GM12872 (cell line): ENCODE measurements around the gene SCO2.

Experiments used
- CTCF ChIP-seq: IDR thresholded peaks from 3 replicates; pipeline ENCODE4 v1.5.1; 2011; ENCODE audit warnings: low read depth, mild to moderate bottlenecking, low read length, moderate library complexity; ENCODE audit not compliant: insufficient read depth

The SCO2 gene

DNA sequence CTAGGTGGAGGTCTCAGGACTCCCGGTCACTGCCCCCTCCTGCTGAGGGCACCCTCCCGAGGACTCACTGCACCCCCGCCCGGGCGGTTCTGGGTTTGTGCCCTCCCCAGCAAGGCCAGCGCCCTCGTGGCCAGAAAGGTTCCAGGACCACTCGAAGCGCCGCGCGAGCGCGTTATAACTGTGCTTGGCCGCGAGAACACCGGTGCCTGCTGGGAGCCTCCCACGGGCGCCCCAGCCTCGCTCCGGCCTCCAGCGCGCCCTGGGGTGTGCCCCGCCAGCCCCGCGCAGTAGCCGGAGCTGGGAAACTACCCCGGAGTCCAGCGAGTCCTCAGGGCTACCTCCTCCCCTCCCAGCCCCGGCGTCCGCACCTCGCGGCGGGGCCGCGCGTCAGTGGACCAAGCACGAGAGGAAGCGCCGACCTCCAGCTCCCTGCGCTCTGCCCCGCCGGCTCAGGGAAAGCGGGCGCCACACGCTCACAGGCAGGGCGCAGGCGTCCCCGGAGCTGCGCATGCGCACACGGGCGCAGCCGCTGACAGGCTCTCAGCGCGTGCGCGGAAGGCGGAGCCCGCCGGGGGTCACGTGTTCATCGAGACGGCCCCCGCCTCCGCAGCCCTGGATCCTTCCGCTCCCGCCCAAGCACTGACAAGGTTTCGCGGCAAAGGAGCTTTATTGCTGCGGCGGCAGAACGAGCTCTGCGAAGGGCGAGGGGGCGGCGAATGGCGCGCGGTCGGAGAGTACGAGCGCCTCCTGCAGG, at the start of gene SCO2:
SCO2 (minus strand) TSS at position 495 of the 754 bp plus-strand sequence. CDS start 1,187 bp downstream, outside the sequence.
- TF ChIP-seq CTCF, result peak; percentile 56; the same call in 2 of the 3 replicates

DNA sequence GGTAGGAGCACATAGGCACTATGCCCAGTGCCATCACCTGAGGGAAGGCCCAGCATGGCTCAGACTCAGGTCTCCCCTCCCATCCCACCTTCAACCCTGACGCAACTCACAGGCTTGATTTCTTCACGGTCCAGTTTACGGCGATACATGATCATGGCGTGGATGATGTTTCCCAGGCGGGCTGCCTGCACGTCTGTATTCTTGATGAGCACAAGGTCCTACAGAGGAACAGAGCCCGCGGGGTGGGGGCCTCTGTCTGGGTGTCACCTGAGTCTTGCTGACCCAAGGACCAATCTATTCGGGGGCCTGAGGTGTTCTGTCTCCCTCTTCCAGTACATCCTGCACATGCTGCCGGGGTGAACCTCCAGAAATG, 49.0 kb upstream of the SCO2 start:
- no peak for TF ChIP-seq CTCF

DNA sequence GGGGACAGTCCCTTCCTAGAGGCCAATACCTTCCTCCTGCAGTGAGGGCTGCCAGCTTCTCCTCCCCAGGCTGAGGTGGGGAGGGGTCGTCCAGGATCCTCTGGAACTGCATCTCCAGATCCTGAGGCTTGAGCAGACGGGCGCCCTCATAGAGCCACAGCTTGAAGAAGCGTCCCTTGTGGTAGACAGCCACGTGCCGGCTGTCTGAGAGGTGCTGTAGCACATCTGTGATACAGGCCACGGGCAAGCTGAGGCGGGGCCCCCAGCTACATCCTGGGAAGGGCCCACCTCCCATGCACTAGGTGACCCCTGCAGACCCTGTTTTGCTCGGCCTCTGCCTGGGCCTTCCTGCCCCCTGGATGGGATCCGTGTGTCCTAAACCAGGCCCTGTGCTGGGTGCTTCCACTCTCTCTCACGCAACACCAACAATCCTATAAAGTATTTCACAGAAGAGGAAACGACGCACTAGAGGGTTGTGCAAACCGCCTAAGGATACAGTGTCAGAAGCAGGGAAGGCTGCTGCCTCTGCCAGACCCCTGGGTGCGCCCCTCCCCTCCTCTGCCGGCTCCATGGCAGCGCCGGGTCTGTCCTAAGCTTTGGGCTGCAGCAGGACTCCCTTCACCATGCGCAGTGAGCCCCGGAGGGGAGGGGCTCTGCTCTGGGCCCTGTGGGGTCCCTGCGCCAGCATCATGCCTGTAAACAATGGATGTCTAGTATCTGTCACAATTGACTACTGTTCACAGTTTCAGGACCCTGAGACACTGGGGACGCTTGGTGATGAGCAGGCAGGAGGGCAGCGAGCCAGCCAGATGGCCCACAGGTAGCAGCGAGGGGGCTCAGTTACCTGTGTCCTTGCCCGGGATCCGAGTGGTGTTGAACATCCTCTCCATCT, 48.3 kb upstream of the SCO2 start:
- TF ChIP-seq CTCF, result no peak

DNA sequence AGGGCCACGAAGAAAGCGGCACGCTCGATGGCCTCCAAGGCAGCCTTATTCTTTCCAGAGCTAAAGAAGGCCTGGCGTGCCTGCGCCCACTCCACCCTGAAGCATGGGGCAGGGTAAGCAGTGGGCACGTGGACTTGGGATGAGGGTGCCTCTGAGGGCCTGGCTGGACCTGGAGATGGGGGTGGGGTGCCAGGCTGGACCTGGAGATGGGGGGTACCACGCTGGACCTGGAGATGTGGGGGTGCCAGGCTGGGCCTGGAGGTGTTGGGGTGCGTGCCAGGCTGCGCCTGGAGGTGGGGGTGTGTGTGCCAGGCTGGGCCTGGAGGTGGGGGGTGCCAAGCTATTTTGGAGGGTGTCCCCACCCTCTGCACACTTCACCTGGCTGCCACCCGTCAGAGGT, 47.6 kb upstream of the SCO2 start:
- TF ChIP-seq CTCF, result no peak

DNA sequence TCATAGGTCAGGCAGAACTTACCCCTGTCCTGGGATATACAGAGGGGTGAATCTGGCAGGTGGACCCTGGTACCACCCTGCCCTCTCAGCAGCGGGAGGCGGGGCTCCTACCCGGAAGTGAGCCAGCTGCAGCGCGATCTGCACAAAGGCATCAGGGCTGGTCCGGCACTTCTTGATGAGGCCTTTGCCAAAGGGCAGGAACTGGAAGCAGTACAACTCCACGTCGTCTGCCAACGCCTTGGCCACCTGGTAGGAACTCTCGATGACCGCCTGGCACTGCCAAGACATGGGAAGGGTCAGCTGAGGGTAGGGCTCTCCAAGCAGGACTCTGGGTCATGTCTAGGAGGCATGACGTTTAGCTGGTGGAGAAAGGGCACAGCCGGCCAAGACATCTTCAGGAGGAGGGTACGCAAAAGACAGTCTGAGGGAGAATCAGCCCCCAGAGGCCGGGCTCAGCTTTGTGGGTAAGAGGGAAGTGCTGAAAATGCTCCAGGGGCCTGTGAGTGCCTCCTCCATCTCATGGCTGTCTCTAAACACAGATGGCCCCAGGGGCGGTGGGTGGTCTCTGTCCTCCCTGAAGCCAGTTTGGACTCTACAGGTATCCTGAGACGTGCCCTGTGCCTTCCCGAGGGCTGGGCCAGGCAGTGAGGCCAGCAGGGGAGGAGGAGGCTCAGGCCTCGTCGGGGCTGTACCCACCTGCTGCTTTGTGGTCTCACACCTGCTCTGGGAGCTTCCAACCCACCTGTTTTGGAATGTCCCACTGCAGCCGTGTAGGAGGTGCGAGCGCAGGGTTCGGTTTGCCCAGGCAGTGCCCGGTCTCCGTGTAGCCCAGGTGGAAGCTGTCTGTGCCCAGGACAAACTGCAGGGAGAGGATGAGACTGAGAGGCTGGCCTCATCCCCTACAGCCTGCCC, 46.1 kb upstream of the SCO2 start:
- no peak for TF ChIP-seq CTCF

DNA sequence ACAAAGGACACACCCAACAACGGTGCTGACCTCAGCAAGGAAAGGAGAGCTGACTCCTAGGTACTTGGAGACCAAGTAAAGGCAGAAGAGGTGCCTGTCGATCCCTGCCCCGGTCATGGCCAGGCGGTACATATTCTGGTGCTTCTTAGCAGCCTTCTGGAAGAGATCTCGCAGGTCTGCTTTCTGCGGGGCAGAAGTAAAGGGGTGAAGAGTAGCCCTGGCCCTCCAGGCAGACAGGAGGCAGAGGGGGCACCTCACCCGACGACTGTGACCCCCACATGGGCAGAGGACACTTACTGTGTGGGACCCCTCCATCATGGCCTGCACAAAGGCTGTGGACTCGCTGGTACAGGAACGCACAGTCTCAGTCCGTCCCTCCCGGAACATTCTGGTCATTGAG, 45.5 kb upstream of the SCO2 start:
- TF ChIP-seq CTCF, result no peak

GRCh38 chr22:50569896-50570535, 44.6 kb upstream of the SCO2 start:
- no peak for TF ChIP-seq CTCF
